ENCODE results near the gene CTBP2. TPM values are rescaled to one million over a fixed set of nuclear protein-coding genes. Genes with fewer than 3 reads are reported as not detected.

Gene CTBP2
- total RNA-seq, 2 experiments from 2014 or later: 0.17 TPM; not detected in 1

DNA sequence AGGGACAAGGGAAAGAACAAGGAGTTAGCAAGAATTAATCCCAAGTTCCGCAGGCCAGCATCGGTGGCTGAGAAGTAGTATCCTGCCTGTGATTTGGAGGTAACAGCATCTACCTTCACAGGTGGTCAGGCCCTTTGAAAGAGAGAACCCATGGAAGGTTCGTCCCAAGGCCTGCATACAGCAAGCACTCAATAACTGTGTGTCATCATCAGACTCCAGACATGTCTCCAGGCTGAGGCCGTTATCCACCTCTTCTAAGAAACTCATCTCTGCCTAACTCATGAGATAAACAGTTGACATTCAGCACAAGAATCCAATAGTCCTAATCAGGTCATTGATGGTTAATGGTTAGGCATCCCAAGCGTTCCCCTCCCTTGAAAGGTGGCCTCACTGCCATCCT is 45.0 kb downstream of the CTBP2 start:
- Histone ChIP-seq H3K9me3 (ENCODE audit: control insufficient read depth in 1 of 2, insufficient read depth in 1 of 2, low read length in 2 of 2) (peaks cover 0 to 6% of the 10 kb centered on the region in 2 experiments), H3K27ac (ENCODE audit: low read depth in 1 of 2, low read length in 2 of 2) (no peak overlapping the region), H3K27me3 (ENCODE audit: control insufficient read depth in 1 of 2, insufficient read depth in 2 of 2, low read length in 2 of 2) (no peaks in the 10 kb centered on the region), H3K4me1 (ENCODE audit: insufficient read depth, low read length) (no peaks in the 10 kb centered on the region), H3K36me3 (ENCODE audit: insufficient read depth, low read length) (no peaks in the 10 kb centered on the region), H3K4me3 (ENCODE audit: low read length) (no peak overlapping the region)
- H3K4me1 Mint-ChIP-seq (ENCODE audit: low read depth): no peaks in the 10 kb centered on the region
- no peaks in the 10 kb centered on the region for H3K27me3 Mint-ChIP-seq
- H3K9me3 Mint-ChIP-seq: no peaks in the 10 kb centered on the region
- H3K27ac Mint-ChIP-seq: no peak overlapping the region
- ATAC-seq (ENCODE audit: poor library complexity) (no peak), DNase-seq (no peak)
- intact Hi-C loops (cut with DNase I, micrococcal nuclease): no loop called here
- H3K4me3 Mint-ChIP-seq: no peak overlapping the region
- TF ChIP-seq, protein P1, sequence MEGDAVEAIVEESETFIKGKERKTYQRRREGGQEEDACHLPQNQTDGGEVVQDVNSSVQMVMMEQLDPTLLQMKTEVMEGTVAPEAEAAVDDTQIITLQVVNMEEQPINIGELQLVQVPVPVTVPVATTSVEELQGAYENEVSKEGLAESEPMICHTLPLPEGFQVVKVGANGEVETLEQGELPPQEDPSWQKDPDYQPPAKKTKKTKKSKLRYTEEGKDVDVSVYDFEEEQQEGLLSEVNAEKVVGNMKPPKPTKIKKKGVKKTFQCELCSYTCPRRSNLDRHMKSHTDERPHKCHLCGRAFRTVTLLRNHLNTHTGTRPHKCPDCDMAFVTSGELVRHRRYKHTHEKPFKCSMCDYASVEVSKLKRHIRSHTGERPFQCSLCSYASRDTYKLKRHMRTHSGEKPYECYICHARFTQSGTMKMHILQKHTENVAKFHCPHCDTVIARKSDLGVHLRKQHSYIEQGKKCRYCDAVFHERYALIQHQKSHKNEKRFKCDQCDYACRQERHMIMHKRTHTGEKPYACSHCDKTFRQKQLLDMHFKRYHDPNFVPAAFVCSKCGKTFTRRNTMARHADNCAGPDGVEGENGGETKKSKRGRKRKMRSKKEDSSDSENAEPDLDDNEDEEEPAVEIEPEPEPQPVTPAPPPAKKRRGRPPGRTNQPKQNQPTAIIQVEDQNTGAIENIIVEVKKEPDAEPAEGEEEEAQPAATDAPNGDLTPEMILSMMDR (IDR thresholded peaks at IDR 0.05): no peak
- H3K36me3 Mint-ChIP-seq (ENCODE audit: low read depth): no peaks in the 10 kb centered on the region
- CTCF ChIA-PET: no interaction called here
- POLR2A ChIA-PET: no interaction called here

DNA sequence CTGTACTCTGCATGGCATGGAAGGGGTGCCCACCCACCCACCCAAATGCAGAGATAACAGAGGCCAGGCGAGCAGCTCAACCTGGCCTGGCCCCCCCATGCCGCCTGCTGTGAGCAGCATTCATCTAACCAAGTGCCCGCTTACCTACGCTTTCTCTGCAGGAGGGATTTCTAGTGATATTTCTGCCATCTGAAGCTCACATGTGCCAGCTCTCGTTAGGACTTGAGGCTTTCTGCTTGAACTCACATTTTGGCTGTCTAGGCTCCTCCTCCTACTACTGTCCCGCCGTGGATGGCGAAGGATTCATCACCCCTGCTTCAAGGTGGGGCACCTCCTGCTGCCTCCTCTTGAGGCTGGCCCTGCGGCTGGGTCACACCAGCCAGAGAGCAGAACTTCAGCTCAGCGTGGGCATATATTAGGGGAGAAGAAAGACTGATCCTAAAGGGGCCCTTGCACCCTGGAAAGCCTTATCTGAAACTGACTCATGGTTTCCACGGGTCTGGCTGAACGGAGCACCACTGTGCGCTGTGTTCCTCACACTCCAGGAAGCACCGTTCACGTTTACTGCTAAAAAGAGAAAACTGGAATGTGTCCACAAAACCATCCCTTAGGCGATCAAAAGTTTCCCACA is 45.5 kb downstream of the CTBP2 start:
- Mint-ChIP-seq H3K36me3 (ENCODE audit: low read depth) (no peaks in the 10 kb centered on the region), H3K4me3 (no peak overlapping the region), H3K9me3 (no peaks in the 10 kb centered on the region), H3K27me3 (no peaks in the 10 kb centered on the region), H3K4me1 (ENCODE audit: low read depth) (no peaks in the 10 kb centered on the region), H3K27ac (no peak overlapping the region)
- no peaks in the 10 kb centered on the region for H3K36me3 ChIP-seq (ENCODE audit: insufficient read depth, low read length)
- ATAC-seq (ENCODE audit: poor library complexity) (no peak), DNase-seq (no peak)
- POLR2A ChIA-PET: no interaction called here
- TF ChIP-seq, protein P1 (IDR thresholded peaks at IDR 0.05): no peak
- no peaks in the 10 kb centered on the region for H3K27me3 ChIP-seq (ENCODE audit: control insufficient read depth in 1 of 2, insufficient read depth in 2 of 2, low read length in 2 of 2)
- no peak overlapping the region for H3K4me3 ChIP-seq (ENCODE audit: low read length)
- H3K9me3 ChIP-seq (ENCODE audit: control insufficient read depth in 1 of 2, insufficient read depth in 1 of 2, low read length in 2 of 2): peaks cover 0 to 6% of the 10 kb centered on the region in 2 experiments
- H3K27ac ChIP-seq (ENCODE audit: low read depth in 1 of 2, low read length in 2 of 2): no peak overlapping the region
- CTCF ChIA-PET: no interaction called here
- intact Hi-C loops (cut with DNase I, micrococcal nuclease): no loop called here
- no peaks in the 10 kb centered on the region for H3K4me1 ChIP-seq (ENCODE audit: insufficient read depth, low read length)

DNA sequence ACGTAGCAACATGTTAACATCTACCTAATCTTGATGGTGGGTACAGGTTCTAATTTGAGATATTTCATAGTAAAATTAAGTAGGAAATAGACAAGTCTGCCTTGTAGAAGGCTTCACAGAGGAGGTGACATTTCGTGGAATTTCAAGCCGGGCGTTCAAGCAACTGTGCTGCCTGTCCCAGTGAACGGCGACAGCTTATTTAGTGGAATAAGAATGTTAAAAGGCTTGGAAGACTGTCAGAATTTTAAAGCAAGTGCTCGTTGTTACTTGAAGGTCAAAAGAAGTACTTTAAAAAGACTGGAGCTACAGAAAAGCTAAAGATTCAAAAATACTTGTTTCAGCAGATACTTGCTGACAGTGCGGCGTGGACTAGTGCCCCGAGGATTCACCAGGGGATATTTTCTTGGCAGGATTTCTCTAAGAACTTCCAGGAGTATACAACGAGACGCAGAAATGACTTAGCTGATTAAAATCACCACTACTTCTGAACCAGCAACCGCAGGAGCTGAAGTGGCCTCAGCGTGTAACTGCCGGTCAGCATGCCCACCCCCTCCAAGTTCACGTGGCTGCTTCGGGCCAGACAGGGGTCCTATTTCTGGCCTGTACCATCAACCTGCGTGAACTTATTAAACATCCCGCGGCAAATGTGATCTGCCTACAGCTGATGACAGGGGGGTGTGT is 46.5 kb downstream of the CTBP2 start:
- TF ChIP-seq, protein P1 (IDR thresholded peaks at IDR 0.05): no peak
- Mint-ChIP-seq H3K27ac (no peak overlapping the region), H3K4me1 (ENCODE audit: low read depth) (no peaks in the 10 kb centered on the region), H3K27me3 (no peaks in the 10 kb centered on the region), H3K4me3 (no peak overlapping the region), H3K9me3 (no peaks in the 10 kb centered on the region), H3K36me3 (ENCODE audit: low read depth) (no peaks in the 10 kb centered on the region)
- ATAC-seq (ENCODE audit: poor library complexity): no peak
- CTCF ChIA-PET: no interaction called here
- no peaks in the 10 kb centered on the region for H3K27me3 ChIP-seq (ENCODE audit: control insufficient read depth in 1 of 2, insufficient read depth in 2 of 2, low read length in 2 of 2)
- POLR2A ChIA-PET: no interaction called here
- peaks cover 0 to 6% of the 10 kb centered on the region in 2 experiments for H3K9me3 ChIP-seq (ENCODE audit: control insufficient read depth in 1 of 2, insufficient read depth in 1 of 2, low read length in 2 of 2)
- no peaks in the 10 kb centered on the region for H3K36me3 ChIP-seq (ENCODE audit: insufficient read depth, low read length)
- DNase-seq: no peak
- H3K27ac ChIP-seq (ENCODE audit: low read depth in 1 of 2, low read length in 2 of 2): no peak overlapping the region
- intact Hi-C loops (cut with DNase I, micrococcal nuclease): no loop called here
- H3K4me3 ChIP-seq (ENCODE audit: low read length): no peak overlapping the region
- no peaks in the 10 kb centered on the region for H3K4me1 ChIP-seq (ENCODE audit: insufficient read depth, low read length)

Measured in CD4-positive, alpha-beta T cell (primary cell).